Adrenal gland (tissue), 12 donors: ENCODE results near the gene MYO18A. TPM values are rescaled to one million over a fixed set of nuclear protein-coding genes. Genes with fewer than 3 reads are reported as not detected.

ENCODE experiments used
- DNase-seq, 7 donors: peaks; one replicate each; pipeline ENCODE4 v3.0.0-alpha.2; 2019 to 2020
- H3K27ac ChIP-seq, 5 donors: fragments of 200-600 bp; sonication (generic) in 4 of 5; 1 replicate in 3 of 5; 2 replicates in 2 of 5; pipeline versions ENCODE4 v1.5.1 to v1.8.0; 2016 to 2020; ENCODE audit warnings: mild to moderate bottlenecking in 1 of 5
- H3K27me3 ChIP-seq: fragments of 200-600 bp; 2 replicates; pipeline ENCODE4 v1.8.0; 2021
- H3K36me3 ChIP-seq, 2 donors: fragments of 200-600 bp; replicated peaks in 1 of 2; 1 replicate in 1 of 2; 2 replicates in 1 of 2; pipeline versions ENCODE4 v1.5.1 to v1.8.0; 2018 to 2022
- H3K4me1 ChIP-seq, 2 donors: fragments of 200-600 bp; replicated peaks in 1 of 2; 1 replicate in 1 of 2; 2 replicates in 1 of 2; pipeline versions ENCODE4 v1.5.1 to v1.8.0; 2018 to 2021
- H3K4me3 ChIP-seq, 4 donors: fragments of 200-600 bp; sonication (generic) in 3 of 4; one replicate each; pipeline ENCODE4 v1.5.1; 2016 to 2018
- H3K9me3 ChIP-seq, 3 donors: fragments of 200-600 bp; sonication (generic) in 1 of 3; replicated peaks in 1 of 3; 1 replicate in 2 of 3; 2 replicates in 1 of 3; pipeline versions ENCODE4 v1.5.1 to v1.8.0; 2016 to 2021
- POLR2A ChIP-seq, 2 donors: fragments of 450-650 bp; IDR thresholded peaks; one replicate each; pipeline ENCODE4 v1.6.1; 2017; ENCODE audit warnings: antibody characterized with exemption in 2 of 2, mild to moderate bottlenecking in 2 of 2, moderate library complexity in 1 of 2
- WGBS, 4 donors: extraction: QIAGEN DNeasy Blood & Tissue Kit in 2 of 4; methylation state at CpG; one replicate each; pipeline versions ENCODE4 v1.1.5 to v1.1.7; 2013 to 2017; 5-methylcytosine and 5-hydroxymethylcytosine counted together
- intact Hi-C, 2 donors: fragments of 100-400 bp; cut with DNase I; formaldehyde crosslinking; loops; one replicate each; pipeline versions ENCODE4 v1.14.1 to v1.15.0; 2022 to 2023
- polyA plus RNA-seq, 3 donors: library from polyadenylated mRNA; stranded (reverse); fragments of 200-250 nt in 2 of 3; fragments of 350-450 nt in 1 of 3; fragmentation: Illumina TruSeq in 1 of 3; extraction: RNeasy Lipid Tissue Mini Kit (QIAGEN cat#74804) in 1 of 3; gene quantifications; one replicate each; pipeline ENCODE4 v1.2.3, GENCODE V29; 2013 to 2014
- total RNA-seq, 9 donors: library from RNA; depleted of rRNA in 4 of 9; stranded (reverse); fragments of >200 nt in 4 of 9; fragments of 120-200 nt in 1 of 9; fragmentation: NEBNext Ultra II Directional in 1 of 9; extraction: Animal tissue kit (Norgen Biotek cat#: 25700) in 1 of 9; gene quantifications; one replicate each; pipeline versions ENCODE4 v1.1.0 to v1.2.4, GENCODE V29; 2013 to 2023
- TF ChIP-seq, protein P1 (sequence below), 6 experiments: fragments of 450-650 bp in 4 of 6; fragments of 200-600 bp in 2 of 6; sonication (generic) in 1 of 6; IDR thresholded peaks; 1 replicate in 5 of 6; 2 replicates in 1 of 6; pipeline versions ENCODE4 v1.5.1 to v1.8.0; 2016 to 2021; ENCODE audit warnings: antibody characterized with exemption in 6 of 6, mild to moderate bottlenecking in 2 of 6, moderate library complexity in 1 of 6
- donor health status: healthy with polysubstance abuse.
- donor health status: Bipolar disorder and iron deficiency.
- donor health status: DM: yes; HTN: yes; CAD: no.
- donor health status: DM: no; HTN: no; CAD: no.
- donor health status: DM: no; HTN: no; CAD: no.
- donor health status: DM: yes; HTN: yes; CAD: no.

Gene MYO18A
- total and polyA plus RNA-seq, 12 donors, result 19.6 to 95.6 (median 40.7) TPM

DNA sequence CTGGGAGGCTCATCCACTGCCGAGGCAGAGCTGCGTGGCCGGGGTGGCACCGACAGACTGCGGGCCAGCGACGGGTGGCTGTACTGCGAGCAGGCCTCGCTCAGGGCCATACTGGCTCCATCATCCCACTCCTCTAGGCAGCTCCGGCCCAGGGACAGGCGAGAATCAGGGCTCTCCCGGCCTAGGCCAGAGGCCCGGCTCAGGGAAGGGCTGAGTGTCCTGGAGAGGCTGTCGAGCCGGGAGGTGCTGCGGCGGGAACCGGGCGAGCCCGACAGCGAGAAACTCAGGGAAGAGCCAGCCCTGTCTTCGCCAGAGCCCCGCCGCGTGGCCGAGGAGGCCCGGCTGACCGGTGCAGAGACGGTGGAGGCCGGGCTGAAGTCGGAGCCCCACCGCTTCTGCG lies 99.9 kb downstream of the MYO18A start:
- no peak for DNase-seq
- no peak overlapping the region for H3K4me3 ChIP-seq
- no peaks in the 10 kb centered on the region for H3K27me3 ChIP-seq
- peaks cover 0 to 4% of the 10 kb centered on the region in 2 donors for H3K4me1 ChIP-seq
- TF ChIP-seq, protein P1, sequence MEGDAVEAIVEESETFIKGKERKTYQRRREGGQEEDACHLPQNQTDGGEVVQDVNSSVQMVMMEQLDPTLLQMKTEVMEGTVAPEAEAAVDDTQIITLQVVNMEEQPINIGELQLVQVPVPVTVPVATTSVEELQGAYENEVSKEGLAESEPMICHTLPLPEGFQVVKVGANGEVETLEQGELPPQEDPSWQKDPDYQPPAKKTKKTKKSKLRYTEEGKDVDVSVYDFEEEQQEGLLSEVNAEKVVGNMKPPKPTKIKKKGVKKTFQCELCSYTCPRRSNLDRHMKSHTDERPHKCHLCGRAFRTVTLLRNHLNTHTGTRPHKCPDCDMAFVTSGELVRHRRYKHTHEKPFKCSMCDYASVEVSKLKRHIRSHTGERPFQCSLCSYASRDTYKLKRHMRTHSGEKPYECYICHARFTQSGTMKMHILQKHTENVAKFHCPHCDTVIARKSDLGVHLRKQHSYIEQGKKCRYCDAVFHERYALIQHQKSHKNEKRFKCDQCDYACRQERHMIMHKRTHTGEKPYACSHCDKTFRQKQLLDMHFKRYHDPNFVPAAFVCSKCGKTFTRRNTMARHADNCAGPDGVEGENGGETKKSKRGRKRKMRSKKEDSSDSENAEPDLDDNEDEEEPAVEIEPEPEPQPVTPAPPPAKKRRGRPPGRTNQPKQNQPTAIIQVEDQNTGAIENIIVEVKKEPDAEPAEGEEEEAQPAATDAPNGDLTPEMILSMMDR (IDR thresholded peaks at IDR 0.05), result no peak
- no peak for TF ChIP-seq POLR2A (IDR thresholded peaks at IDR 0.05)
- H3K27ac ChIP-seq, result no peak overlapping the region
- WGBS, 4 donors, result 95 to 98% (median 95%) methylated on average over 9 to 33 of the region's 33 CpGs
- H3K36me3 ChIP-seq, result peaks cover 0 to 37% of the 10 kb centered on the region in 2 donors
- no peaks in the 10 kb centered on the region for H3K9me3 ChIP-seq
- intact Hi-C loops, result no loop called here

DNA sequence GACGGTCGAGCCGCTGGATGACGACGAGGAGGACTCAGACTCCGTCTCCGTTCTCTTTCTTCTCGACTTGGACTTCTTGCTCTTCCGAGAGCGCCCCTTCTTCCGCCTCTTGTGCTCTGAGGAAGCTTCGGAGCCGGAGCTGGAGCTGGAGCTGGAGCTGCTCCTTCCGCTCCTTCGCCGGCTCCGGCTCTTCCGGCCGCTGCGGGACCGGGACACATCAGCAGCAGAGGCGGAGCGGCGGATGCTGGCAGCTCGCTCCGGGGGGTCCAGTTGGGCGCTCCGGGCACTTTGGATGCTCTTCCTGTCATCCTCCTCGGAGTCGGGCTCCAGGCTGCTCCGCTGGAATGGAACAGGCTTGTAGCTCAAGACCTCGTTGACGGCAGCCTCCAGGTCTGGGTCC lies 100.3 kb downstream of the MYO18A start:
- intact Hi-C loops, result no loop called here
- DNase-seq, result no peak
- H3K36me3 ChIP-seq, result peaks cover 0 to 32% of the 10 kb centered on the region in 2 donors
- TF ChIP-seq POLR2A (IDR thresholded peaks at IDR 0.05), result no peak
- H3K27ac ChIP-seq, result no peak overlapping the region
- WGBS, 4 donors, result 93 to 96% (median 95%) methylated on average over 13 to 33 of the region's 33 CpGs
- H3K4me1 ChIP-seq, result peaks cover 0 to 4% of the 10 kb centered on the region in 2 donors
- H3K27me3 ChIP-seq, result no peaks in the 10 kb centered on the region
- no peak overlapping the region for H3K4me3 ChIP-seq
- no peaks in the 10 kb centered on the region for H3K9me3 ChIP-seq

GRCh38 chr17:29079433-29079832 lies 100.8 kb downstream of the MYO18A start:
- Histone ChIP-seq H3K27ac (no peak overlapping the region), H3K4me3 (no peak overlapping the region), H3K9me3 (no peaks in the 10 kb centered on the region), H3K36me3 (peaks cover 0 to 31% of the 10 kb centered on the region in 2 donors), H3K4me1 (peaks cover 0 to 4% of the 10 kb centered on the region in 2 donors), H3K27me3 (no peaks in the 10 kb centered on the region)
- TF ChIP-seq, protein P1 (IDR thresholded peaks at IDR 0.05), result no peak
- TF ChIP-seq POLR2A (IDR thresholded peaks at IDR 0.05), result no peak
- no peak for DNase-seq
- WGBS, 4 donors, result 95 to 96% (median 96%) methylated on average over 11 to 16 of the region's 16 CpGs
- intact Hi-C loops, result no loop called here

GRCh38 chr17:29078183-29079045 lies 101.8 kb downstream of the MYO18A start:
- DNase-seq, result peak in 4 of 7 donors; percentile 21 to 32 (median 26)
- intact Hi-C loops, result no loop called here
- 77 to 92% (median 87%) methylated on average over 5 to 9 of the region's 9 CpGs for WGBS, 4 donors
- TF ChIP-seq, protein P1 (IDR thresholded peaks at IDR 0.05), result no peak
- no peak for TF ChIP-seq POLR2A (IDR thresholded peaks at IDR 0.05)
- Histone ChIP-seq H3K9me3 (no peaks in the 10 kb centered on the region), H3K4me3 (no peak overlapping the region), H3K27me3 (no peaks in the 10 kb centered on the region), H3K4me1 (peaks cover 0 to 4% of the 10 kb centered on the region in 2 donors), H3K27ac (no peak overlapping the region), H3K36me3 (peaks cover 0 to 31% of the 10 kb centered on the region in 2 donors)
